ENCODE results near the gene APOBEC3A.

The APOBEC3A gene

DNA sequence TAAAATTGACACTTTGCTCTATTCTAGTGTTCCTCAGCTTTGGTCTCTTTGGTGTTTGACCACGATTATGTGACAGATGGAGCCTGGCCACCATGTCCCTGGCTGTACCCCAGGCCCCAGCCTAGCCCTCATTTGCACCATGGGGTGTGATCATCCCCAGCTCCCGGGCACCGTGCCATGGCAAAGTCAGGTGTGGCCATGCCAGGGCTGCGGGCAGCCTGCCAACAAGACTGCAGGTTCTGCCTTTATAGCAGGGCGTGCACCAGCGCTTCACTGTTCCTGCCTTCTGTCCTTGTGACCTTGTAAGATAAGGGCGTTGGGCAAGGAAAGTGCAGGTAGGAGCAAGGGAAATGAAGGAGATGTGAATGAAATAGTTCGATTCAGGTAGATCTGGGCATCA is 22.4 kb upstream of the APOBEC3A start:
- Histone ChIP-seq H3K4me3 (ENCODE audit: low read depth, low read length) (no peak overlapping the region), H3K27me3 (ENCODE audit: control insufficient read depth, insufficient read depth, low read length) (no peaks in the 10 kb centered on the region), H3K36me3 (ENCODE audit: control insufficient read depth, insufficient read depth, low read length) (no peaks in the 10 kb centered on the region), H3K9ac (ENCODE audit: low read depth, low read length) (no peak overlapping the region), H3K9me3 (ENCODE audit: control insufficient read depth, insufficient read depth, low read length) (no peaks in the 10 kb centered on the region), H3K4me1 (ENCODE audit: control insufficient read depth, insufficient read depth, low read length) (no peaks in the 10 kb centered on the region)

DNA sequence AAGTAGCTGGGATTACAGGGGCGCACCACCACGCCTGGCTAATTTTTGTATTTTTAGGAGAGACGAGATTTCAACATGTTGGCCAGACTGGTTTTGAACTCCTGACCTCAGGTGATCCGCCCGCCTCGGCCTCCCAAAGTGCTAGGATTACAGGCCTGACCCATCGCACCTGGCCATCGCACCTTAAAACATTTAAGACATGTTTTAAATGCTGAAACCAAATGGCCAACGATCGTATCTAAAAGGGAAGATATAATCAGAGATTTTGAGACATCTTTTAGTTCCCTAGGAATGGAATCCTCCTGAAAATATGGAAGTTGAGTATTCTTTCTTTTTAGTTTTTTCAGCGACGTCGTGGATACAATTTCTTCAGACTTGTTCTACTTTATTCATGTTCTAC is 21.8 kb upstream of the APOBEC3A start:
- H3K36me3 ChIP-seq (ENCODE audit: control insufficient read depth, insufficient read depth, low read length) = no peaks in the 10 kb centered on the region
- H3K4me3 ChIP-seq (ENCODE audit: low read depth, low read length) = no peak overlapping the region
- H3K9ac ChIP-seq (ENCODE audit: low read depth, low read length) = no peak overlapping the region
- no peaks in the 10 kb centered on the region for H3K4me1 ChIP-seq (ENCODE audit: control insufficient read depth, insufficient read depth, low read length)
- no peaks in the 10 kb centered on the region for H3K27me3 ChIP-seq (ENCODE audit: control insufficient read depth, insufficient read depth, low read length)
- H3K9me3 ChIP-seq (ENCODE audit: control insufficient read depth, insufficient read depth, low read length) = no peaks in the 10 kb centered on the region

DNA sequence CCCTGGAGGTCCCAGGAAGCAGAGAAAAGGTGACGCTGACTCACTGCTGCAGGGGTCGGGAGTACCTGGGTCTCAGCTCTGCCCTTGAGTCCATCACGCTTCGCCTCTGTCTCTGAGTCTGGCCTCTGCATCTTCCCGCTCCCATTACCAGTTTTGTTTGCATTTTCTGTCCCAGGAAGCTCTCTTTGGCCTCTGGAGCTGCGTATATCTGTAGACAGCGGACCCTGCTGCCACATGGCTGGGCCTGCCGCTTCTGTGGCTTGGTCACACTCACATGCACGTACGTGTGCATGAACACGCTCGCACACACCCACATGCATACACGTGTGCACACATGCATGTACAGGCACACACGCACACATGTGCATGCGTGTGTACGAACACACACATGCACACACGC is 20.8 kb upstream of the APOBEC3A start:
- Histone ChIP-seq H3K4me1 (ENCODE audit: control insufficient read depth, insufficient read depth, low read length) (no peaks in the 10 kb centered on the region), H3K36me3 (ENCODE audit: control insufficient read depth, insufficient read depth, low read length) (no peaks in the 10 kb centered on the region), H3K9ac (ENCODE audit: low read depth, low read length) (peak overlapping the region; percentile 16), H3K4me3 (ENCODE audit: low read depth, low read length) (no peak overlapping the region), H3K9me3 (ENCODE audit: control insufficient read depth, insufficient read depth, low read length) (no peaks in the 10 kb centered on the region), H3K27me3 (ENCODE audit: control insufficient read depth, insufficient read depth, low read length) (no peaks in the 10 kb centered on the region)

DNA sequence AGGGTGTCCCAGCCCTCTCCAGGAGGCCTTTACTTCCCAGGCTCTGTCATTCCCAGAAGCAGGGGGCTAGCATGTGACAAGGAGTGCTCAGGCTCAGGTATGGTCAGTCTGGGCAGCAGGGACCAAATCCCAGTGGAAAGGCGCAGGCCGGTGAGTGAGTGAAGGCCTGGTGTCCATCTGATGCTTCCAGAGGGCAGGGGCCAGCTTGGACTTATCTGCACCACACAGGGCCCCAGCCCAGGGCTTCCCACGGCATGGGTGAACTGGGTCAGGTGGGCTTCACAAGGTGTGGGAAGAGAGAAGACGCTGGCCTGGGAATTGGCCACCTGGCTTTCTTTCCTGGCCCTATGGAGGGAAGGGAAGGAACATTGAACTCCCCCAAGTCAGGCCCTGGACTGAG is 20.4 kb upstream of the APOBEC3A start:
- Histone ChIP-seq H3K4me3 (ENCODE audit: low read depth, low read length) (no peak overlapping the region), H3K27me3 (ENCODE audit: control insufficient read depth, insufficient read depth, low read length) (no peaks in the 10 kb centered on the region), H3K9me3 (ENCODE audit: control insufficient read depth, insufficient read depth, low read length) (no peaks in the 10 kb centered on the region), H3K9ac (ENCODE audit: low read depth, low read length) (no peak overlapping the region), H3K36me3 (ENCODE audit: control insufficient read depth, insufficient read depth, low read length) (no peaks in the 10 kb centered on the region), H3K4me1 (ENCODE audit: control insufficient read depth, insufficient read depth, low read length) (no peaks in the 10 kb centered on the region)

DNA sequence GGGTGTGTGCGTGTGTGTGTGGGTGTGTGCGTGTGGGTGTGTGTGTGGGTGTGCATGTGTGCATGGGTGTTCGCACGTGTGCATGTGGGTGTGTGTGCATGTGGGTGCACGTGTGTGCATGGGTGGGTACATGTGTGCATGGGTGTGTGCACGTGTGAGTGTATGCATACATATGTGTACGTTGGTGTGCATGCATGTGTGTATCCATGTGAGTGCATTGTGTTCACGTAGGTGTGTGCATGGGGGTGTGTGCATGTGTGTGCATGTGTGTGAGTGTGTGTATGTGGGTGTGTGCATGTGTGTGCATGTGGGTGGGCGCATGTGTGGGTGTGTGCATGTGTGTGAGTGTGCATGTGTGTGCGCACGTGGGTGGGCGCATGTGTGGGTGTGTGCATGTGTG is 19.9 kb upstream of the APOBEC3A start:
- no peak overlapping the region for H3K9ac ChIP-seq (ENCODE audit: low read depth, low read length)
- H3K36me3 ChIP-seq (ENCODE audit: control insufficient read depth, insufficient read depth, low read length) = no peaks in the 10 kb centered on the region
- no peaks in the 10 kb centered on the region for H3K9me3 ChIP-seq (ENCODE audit: control insufficient read depth, insufficient read depth, low read length)
- H3K4me3 ChIP-seq (ENCODE audit: low read depth, low read length) = no peak overlapping the region
- no peaks in the 10 kb centered on the region for H3K27me3 ChIP-seq (ENCODE audit: control insufficient read depth, insufficient read depth, low read length)
- no peaks in the 10 kb centered on the region for H3K4me1 ChIP-seq (ENCODE audit: control insufficient read depth, insufficient read depth, low read length)

DNA sequence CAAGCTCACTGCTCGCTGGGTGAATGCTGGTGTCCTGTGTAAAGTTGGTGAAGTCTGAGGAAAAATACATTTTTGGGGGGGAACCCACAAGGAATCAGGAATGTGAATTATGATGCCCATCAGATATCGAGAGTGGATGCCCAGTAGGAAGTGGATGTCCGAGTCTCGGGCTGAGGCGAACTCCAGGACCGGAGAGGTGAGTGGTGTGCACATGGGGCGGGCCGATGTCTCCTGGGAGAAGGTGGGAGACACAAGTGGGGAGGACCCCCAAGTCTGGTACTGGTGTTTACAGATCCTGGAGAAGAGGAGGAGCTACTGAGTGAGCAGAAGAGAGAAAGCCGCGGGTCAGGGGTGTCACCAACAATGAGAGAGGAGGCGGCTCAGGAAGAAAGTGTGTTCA is 19.2 kb upstream of the APOBEC3A start:
- Histone ChIP-seq H3K9ac (ENCODE audit: low read depth, low read length) (no peak overlapping the region), H3K4me1 (ENCODE audit: control insufficient read depth, insufficient read depth, low read length) (no peaks in the 10 kb centered on the region), H3K27me3 (ENCODE audit: control insufficient read depth, insufficient read depth, low read length) (peaks cover 2% of the 10 kb centered on the region), H3K4me3 (ENCODE audit: low read depth, low read length) (no peak overlapping the region), H3K9me3 (ENCODE audit: control insufficient read depth, insufficient read depth, low read length) (no peaks in the 10 kb centered on the region), H3K36me3 (ENCODE audit: control insufficient read depth, insufficient read depth, low read length) (no peaks in the 10 kb centered on the region)

DNA sequence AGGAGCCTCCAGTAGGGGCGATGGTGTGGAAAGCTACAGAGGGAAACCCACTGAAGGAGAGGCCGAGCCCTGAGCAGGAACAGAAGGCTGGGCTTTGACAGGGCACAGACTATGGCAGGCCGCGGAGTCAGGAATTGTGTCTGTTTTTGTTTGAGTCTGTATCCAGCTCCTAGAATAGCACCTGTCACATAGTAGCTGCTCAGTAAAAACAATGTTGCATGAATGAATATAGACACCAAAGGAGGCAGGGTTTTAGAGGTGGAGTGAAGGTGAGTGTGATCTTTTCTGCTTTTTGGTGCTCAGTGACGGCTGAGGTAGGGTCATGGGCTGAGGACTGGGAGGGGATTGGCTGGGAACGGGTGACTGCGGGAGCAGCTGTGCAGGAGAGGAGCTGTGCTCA is 18.5 kb upstream of the APOBEC3A start:
- Histone ChIP-seq H3K4me3 (ENCODE audit: low read depth, low read length) (no peak overlapping the region), H3K9me3 (ENCODE audit: control insufficient read depth, insufficient read depth, low read length) (no peaks in the 10 kb centered on the region), H3K9ac (ENCODE audit: low read depth, low read length) (no peak overlapping the region), H3K27me3 (ENCODE audit: control insufficient read depth, insufficient read depth, low read length) (peaks cover 2% of the 10 kb centered on the region), H3K4me1 (ENCODE audit: control insufficient read depth, insufficient read depth, low read length) (no peaks in the 10 kb centered on the region), H3K36me3 (ENCODE audit: control insufficient read depth, insufficient read depth, low read length) (no peaks in the 10 kb centered on the region)

DNA sequence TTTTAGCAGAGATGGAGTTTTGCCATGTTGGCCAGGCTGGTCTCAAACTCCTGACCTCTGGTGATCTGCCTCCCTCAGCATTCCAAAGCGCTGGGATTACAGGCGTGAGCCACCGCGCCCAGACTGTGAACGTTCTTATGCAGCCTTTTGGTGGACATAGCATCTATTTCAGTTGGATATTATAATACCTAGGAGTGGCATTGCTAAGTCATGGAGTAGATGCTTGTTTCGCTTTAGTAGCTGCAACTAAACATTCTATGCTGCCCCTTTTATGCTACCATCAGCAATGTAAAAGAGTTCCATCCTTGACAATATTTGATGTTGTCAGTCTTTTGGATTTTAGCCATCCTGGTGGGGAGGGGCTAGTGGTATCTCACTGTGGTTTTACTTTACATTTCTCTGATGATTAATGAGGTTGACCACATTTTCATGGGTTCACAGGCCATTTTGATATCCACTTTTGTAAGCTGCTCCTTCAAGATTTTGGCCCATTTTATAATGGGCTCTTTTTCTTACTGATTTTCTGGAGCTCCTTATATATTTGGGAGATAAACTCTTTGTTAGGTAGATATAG is 16.5 kb upstream of the APOBEC3A start:
- H3K4me1 ChIP-seq (ENCODE audit: control insufficient read depth, insufficient read depth, low read length) = no peaks in the 10 kb centered on the region
- no peaks in the 10 kb centered on the region for H3K9me3 ChIP-seq (ENCODE audit: control insufficient read depth, insufficient read depth, low read length)
- peaks cover 2% of the 10 kb centered on the region for H3K27me3 ChIP-seq (ENCODE audit: control insufficient read depth, insufficient read depth, low read length)
- no peak overlapping the region for H3K9ac ChIP-seq (ENCODE audit: low read depth, low read length)
- no peak overlapping the region for H3K4me3 ChIP-seq (ENCODE audit: low read depth, low read length)
- H3K36me3 ChIP-seq (ENCODE audit: control insufficient read depth, insufficient read depth, low read length) = no peaks in the 10 kb centered on the region

DNA sequence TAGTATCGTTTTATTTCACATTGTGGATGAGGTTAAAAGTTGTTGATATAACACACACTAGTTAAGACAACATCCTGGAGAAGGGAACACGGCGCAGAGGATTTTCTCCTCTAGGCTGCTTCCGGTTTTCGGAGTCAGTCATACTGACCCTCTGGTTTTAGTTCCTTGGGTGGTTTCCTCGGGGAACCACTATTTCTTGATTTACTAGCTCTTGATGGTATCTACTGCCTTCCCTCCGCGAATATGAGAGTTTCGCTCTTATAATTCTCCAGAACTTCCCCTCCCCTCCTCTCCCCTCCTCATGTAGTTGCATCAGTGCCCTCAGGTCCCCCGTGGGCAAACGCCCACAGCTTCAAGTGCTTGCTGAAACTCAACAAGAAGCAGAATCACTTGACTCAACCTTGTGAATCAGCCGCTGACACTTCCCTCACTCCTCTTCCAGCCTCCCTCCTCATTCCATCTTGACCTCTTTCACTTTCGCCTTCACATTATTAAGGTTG is 15.9 kb upstream of the APOBEC3A start:
- peaks cover 2% of the 10 kb centered on the region for H3K27me3 ChIP-seq (ENCODE audit: control insufficient read depth, insufficient read depth, low read length)

DNA sequence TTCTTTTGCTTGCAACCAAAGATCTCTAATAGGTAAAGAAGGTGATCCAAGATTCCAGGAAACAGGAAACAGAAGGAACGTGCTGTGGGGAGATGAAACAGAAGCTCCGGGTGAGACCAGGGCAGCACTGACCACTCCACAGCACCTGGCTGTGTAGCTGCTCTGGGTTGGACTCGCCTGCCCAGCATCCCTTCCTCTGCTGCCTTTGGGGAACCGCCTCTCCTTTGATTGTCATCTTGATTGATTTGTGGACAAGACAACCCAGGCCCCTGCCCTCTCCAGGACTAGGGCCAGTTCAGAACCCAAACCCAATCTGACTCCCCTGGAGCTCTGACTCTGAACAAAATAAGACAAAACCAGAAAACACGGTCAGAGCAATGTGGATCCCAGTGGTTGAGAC is 14.7 kb upstream of the APOBEC3A start:
- Histone ChIP-seq H3K27me3 (ENCODE audit: control insufficient read depth, insufficient read depth, low read length) (peaks cover 2% of the 10 kb centered on the region), H3K36me3 (ENCODE audit: control insufficient read depth, insufficient read depth, low read length) (no peaks in the 10 kb centered on the region), H3K9ac (ENCODE audit: low read depth, low read length) (no peak overlapping the region), H3K4me3 (ENCODE audit: low read depth, low read length) (no peak overlapping the region), H3K4me1 (ENCODE audit: control insufficient read depth, insufficient read depth, low read length) (peaks cover 4% of the 10 kb centered on the region), H3K9me3 (ENCODE audit: control insufficient read depth, insufficient read depth, low read length) (no peaks in the 10 kb centered on the region)

More for the DNA sequence above, 15.9 kb upstream of the APOBEC3A start:
- H3K4me1 ChIP-seq (ENCODE audit: control insufficient read depth, insufficient read depth, low read length) = peaks cover 2% of the 10 kb centered on the region
- no peak overlapping the region for H3K9ac ChIP-seq (ENCODE audit: low read depth, low read length)
- no peaks in the 10 kb centered on the region for H3K9me3 ChIP-seq (ENCODE audit: control insufficient read depth, insufficient read depth, low read length)
- H3K36me3 ChIP-seq (ENCODE audit: control insufficient read depth, insufficient read depth, low read length) = no peaks in the 10 kb centered on the region
- no peak overlapping the region for H3K4me3 ChIP-seq (ENCODE audit: low read depth, low read length)

DNA sequence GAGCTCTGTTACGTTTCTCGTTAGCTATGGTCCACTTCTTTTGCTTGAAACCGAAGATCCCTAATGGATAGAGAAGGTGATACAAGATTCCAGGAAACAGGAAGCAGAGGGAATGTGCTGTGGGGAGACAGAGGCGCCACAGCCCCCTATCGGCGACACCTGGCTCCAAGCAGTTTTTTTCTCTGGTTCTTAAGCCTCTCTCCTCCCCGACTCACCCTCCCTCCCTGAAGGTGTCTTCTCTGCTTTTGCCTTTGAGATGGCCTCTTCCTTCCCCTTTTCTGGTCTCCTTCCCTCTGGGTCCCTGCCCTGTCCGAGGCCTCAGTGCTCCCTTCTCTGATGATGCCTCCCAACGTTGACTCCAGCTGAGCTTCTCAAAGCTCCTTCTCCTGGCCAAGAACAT is 14.2 kb upstream of the APOBEC3A start:
- Histone ChIP-seq H3K36me3 (ENCODE audit: control insufficient read depth, insufficient read depth, low read length) (no peaks in the 10 kb centered on the region), H3K27me3 (ENCODE audit: control insufficient read depth, insufficient read depth, low read length) (peaks cover 2% of the 10 kb centered on the region), H3K4me3 (ENCODE audit: low read depth, low read length) (no peak overlapping the region), H3K4me1 (ENCODE audit: control insufficient read depth, insufficient read depth, low read length) (peaks cover 4% of the 10 kb centered on the region), H3K9ac (ENCODE audit: low read depth, low read length) (no peak overlapping the region), H3K9me3 (ENCODE audit: control insufficient read depth, insufficient read depth, low read length) (no peaks in the 10 kb centered on the region)

DNA sequence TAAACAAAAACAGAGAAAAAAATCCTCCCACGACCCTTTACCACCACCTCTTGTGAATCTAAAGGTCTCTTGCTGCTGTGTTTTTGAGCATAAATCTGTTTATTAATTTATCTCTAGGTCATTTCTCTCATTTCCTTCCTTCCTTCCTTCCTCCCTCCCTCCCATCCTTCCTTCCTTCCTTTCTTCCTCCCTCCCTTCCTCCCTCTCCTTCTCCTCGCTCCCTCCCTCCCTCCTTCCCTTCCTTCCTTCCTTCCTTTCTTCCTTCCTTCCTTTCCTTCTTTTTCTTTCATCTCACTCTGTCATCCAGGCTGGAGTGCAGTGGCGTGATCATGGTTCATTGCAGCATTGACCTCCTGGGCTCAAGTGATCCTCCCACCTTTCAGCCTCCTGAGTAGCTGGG is 13.5 kb upstream of the APOBEC3A start:
- peaks cover 2% of the 10 kb centered on the region for H3K27me3 ChIP-seq (ENCODE audit: control insufficient read depth, insufficient read depth, low read length)
- H3K36me3 ChIP-seq (ENCODE audit: control insufficient read depth, insufficient read depth, low read length) = no peaks in the 10 kb centered on the region
- H3K9me3 ChIP-seq (ENCODE audit: control insufficient read depth, insufficient read depth, low read length) = no peaks in the 10 kb centered on the region
- peaks cover 4% of the 10 kb centered on the region for H3K4me1 ChIP-seq (ENCODE audit: control insufficient read depth, insufficient read depth, low read length)
- no peak overlapping the region for H3K4me3 ChIP-seq (ENCODE audit: low read depth, low read length)
- H3K9ac ChIP-seq (ENCODE audit: low read depth, low read length) = no peak overlapping the region
